Fibroblast of pulmonary artery (primary cell): ENCODE measurements around the gene GAS2L2.

Experiments
- DNase-seq: peaks from one replicate; pipeline ENCODE4 v3.0.0-alpha.2; 2010; ENCODE audit warnings: low read depth
- H3K4me3 ChIP-seq: replicated peaks from 2 replicates; pipeline ENCODE4 v1.5.1; 2011; ENCODE audit warnings: low read depth, mild to moderate bottlenecking, control low read depth, low read length, moderate library complexity
- TF ChIP-seq, protein P1 (sequence below): IDR thresholded peaks from 2 replicates; pipeline ENCODE4 v1.5.1; 2011; ENCODE audit warnings: mild to moderate bottlenecking, control low read depth, low read length, inconsistent platforms; ENCODE audit errors: missing control alignments

Gene GAS2L2

DNA sequence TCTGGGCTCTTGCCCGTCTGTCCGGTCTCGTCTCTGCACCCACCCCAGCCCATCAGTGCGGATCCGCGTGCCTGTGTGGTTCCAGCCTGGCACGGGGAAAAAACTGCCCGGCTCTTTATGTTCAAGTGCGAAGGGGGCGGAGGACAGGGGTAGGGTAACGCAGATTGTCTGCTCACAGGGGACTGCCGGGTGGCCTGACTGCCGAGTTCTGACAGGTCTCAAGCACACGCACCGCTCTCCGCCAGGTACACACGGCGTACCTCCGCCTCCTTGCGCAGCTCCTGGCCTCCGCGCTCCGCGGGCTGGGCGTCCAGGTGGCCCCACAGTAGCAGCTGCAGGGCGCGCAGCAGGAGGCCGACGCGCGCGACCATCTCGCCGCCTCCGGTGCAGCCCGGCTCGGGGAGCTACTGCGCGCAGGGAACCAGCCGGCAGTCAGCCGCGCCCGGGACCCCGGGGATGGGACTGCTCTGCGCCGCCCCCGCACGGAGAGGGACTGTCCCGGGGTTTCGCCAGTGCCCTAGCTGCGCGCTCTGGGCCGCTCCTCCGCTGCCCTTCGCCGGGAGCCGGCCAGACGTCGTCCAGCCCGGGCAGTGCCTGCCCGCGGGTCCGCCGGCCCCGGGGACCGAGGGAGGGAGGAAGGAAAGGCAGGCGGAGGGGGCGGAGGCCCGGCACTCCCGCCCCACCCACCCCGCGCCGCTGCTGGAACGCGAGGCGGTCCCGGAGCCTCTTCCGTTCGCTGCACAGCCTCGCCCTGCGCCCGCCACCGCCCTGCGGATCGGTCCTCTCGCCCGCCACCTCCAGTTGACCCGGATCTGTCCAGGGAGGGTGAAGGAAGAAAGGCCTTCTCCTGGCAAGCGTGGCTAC lies 42.2 kb upstream of the GAS2L2 start, which contains the start of gene MMP28:
TSS of gene MMP28 (minus strand) at position 635 of the 864 bp plus-strand sequence. CDS start at position 371, 264 bp downstream.
- H3K4me3 ChIP-seq = peak within 1 kb of the TSS; percentile 37
- DNase-seq = no peak
- TF ChIP-seq, protein P1, sequence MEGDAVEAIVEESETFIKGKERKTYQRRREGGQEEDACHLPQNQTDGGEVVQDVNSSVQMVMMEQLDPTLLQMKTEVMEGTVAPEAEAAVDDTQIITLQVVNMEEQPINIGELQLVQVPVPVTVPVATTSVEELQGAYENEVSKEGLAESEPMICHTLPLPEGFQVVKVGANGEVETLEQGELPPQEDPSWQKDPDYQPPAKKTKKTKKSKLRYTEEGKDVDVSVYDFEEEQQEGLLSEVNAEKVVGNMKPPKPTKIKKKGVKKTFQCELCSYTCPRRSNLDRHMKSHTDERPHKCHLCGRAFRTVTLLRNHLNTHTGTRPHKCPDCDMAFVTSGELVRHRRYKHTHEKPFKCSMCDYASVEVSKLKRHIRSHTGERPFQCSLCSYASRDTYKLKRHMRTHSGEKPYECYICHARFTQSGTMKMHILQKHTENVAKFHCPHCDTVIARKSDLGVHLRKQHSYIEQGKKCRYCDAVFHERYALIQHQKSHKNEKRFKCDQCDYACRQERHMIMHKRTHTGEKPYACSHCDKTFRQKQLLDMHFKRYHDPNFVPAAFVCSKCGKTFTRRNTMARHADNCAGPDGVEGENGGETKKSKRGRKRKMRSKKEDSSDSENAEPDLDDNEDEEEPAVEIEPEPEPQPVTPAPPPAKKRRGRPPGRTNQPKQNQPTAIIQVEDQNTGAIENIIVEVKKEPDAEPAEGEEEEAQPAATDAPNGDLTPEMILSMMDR = no peak

- no peak overlapping the region for H3K4me3 ChIP-seq
- no peak for DNase-seq
- TF ChIP-seq, protein P1 = no peak
Measured at GRCh38 chr17:35793257-35793656, 40.2 kb upstream of the GAS2L2 start.

DNA sequence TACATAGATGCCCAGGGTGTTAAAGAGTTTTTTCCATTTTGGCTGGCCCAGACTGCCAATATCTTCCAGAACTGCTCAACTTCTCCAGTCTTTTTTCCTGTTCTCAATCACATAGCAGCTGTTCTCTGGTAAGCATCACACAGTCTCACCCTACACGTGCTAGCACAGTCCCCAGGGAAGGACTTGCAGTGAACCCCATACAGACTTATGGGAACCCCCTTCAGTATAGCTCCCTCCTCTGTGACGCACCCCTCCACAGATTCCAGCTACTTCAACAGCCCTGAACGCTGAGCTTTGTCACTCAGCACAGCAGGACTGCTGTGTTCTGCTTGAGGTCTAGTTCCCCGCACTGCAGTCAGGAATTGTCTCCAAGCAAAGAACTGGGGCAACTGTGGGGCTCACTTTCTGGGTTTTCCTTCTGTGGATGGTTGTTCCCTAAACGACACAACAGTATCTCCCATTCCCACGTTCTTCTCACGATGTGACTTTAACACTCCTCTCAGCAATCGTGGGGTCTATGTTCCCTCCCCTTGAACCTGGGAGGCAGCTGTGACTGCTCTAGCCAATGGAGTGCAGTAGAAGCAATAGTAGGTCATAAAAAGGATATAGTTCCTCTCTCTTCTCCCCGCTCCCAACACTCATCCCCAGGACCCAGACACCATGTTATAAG lies 38.8 kb upstream of the GAS2L2 start:
- DNase-seq = no peak
- no peak overlapping the region for H3K4me3 ChIP-seq
- TF ChIP-seq, protein P1 = no peak

- H3K4me3 ChIP-seq = no peak overlapping the region
- no peak for DNase-seq
- TF ChIP-seq, protein P1 = no peak
Measured at GRCh38 chr17:35790841-35791240, 37.8 kb upstream of the GAS2L2 start.

GRCh38 chr17:35788477-35789368 lies 35.7 kb upstream of the GAS2L2 start:
- TF ChIP-seq, protein P1 = no peak
- DNase-seq = peak; percentile 67
- H3K4me3 ChIP-seq = no peak overlapping the region

DNA sequence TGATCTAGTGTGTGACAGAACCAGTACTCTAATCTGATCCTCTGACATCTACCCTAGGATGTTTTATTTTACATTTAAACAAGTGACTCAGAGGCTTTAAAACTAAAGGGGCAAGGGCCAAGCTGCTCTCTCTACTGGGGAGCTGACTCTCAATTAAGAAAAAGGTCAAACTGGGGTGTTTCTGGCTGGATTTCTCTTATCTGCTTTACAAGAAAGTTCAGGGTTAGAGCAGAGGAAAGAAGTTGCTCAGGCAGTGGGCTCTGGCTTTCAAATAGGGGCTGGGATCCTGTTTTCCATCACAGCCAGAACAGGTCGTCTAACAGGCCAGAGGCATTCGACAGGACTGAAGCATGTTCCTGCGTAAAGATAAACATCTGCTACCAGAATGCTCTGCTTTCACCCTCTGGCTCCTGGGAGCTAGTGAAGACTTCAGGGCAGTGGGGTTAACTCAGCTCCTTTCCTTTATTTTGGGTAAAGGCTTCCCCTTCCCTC lies 33.9 kb upstream of the GAS2L2 start:
- TF ChIP-seq, protein P1 = no peak
- no peak for DNase-seq
- H3K4me3 ChIP-seq = no peak overlapping the region
